ENCODE measurements around the gene COL4A2.

The COL4A2 gene

DNA sequence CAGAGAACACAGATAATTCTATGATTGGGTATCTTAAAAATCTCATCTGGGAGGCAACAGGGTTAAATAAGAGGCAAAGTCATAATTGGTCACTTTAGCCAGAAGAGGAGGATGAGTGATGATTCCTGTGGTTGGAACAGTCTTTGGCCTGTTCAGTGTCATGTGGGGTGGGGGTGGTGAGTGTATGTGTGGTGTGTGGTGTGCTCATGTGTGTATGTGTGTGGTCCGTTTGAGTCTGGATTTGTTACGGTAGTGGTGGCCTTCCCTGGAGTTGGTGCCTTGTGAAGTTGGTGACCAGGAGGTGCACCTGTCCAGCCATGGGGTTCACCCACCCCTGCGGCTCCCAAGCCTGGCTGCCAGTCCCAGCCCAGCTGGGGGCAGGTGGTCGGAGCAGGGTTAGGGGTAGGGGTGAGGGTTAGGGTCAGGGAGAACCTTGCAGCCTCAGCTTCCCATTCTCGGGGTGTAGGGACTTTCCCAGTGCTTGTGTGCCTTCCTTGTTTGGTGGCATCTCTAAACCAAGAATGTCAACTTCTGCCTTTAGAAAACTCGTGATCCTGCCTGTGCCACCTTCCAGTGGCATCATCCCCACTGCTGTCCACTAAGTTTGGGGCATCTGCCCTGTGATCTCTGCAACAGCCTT is 156.9 kb downstream of the COL4A2 start:
- DNase-seq = no peak

DNA sequence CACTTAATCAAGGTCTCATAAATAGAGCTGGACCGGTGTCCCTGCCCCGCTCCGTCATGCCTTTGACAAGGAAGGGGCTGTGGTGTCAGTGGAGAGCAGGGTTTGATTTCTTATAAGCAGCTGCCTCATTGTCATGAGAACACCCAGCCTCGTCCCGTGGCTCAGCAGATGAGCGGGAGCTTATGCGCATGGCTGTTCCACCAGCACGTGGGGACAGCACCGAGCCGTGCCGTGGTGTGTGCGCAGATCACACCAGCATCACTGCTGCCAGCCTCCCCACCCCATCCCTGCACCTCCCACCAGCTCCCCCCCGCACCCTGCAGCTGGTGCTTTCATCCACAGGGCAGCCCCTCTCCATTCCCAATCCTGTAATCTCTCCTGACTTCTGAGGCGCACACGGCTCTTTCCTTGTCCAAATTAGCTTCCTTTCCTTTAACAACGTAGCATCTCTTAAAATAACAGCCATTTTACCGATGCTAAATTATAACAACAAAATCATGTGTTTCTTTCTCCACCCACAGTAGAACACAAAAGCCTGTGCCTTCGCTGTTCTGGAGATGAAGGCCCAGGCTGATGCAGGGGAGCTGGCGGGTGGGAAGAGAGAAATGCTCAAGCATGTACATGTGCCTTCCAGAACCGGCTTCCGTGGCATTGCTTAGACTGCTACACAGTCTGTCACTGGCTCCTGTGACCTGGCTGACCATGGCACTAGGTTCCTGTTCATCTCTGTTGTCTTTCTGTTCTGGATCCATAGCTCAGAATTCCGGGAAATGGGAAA is 157.7 kb downstream of the COL4A2 start:
- no peak for DNase-seq

DNA sequence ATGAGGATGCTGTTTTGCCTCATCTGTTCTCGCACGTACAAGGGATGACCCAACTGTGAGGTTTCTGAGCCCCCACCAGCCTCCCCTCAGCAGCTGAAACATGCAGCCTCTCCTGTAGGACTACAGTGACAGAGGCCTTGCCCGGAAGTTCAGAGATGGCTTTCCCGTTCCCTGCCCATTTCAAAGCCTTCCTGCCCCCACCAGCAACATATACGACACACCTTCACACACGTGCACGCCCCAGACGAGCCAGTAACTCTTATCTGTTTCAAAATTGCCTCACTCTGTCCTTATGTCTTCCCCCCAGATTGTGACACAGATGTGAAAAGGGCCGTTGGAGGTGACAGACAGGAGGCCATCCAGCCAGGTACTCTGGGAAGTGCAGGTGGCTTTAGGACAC is 158.6 kb downstream of the COL4A2 start:
- no peak for DNase-seq

DNA sequence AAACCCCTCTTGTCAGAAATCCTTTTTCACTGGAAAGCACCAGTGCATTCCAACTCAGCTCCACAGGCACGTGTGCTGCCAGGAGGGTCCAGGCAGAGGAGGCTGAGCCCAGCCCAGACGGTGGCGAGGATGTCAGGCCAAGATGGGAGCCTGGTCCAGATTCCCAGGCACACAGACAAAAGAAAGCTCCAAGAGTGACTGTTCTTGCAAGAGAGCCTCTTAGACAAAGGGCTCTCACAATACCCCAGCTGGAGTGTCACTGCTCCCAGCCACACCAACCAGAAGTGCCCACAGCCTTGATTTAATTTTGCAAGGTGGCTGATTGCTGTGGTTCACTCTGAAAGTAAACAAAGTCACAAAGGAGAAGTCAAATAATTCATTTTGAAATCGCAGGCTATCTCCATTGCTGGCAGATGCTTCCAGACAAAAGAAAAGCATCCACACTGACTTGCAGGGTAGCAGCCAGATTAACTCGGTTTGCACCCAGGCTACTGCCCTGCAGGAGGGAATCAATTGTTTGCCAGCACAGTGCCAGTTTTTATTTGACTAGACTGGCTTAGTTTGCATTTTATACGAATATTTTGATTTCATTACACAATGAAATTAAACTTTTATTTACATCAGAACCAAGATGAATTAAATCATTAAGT is 159.3 kb downstream of the COL4A2 start:
- no peak for DNase-seq

DNA sequence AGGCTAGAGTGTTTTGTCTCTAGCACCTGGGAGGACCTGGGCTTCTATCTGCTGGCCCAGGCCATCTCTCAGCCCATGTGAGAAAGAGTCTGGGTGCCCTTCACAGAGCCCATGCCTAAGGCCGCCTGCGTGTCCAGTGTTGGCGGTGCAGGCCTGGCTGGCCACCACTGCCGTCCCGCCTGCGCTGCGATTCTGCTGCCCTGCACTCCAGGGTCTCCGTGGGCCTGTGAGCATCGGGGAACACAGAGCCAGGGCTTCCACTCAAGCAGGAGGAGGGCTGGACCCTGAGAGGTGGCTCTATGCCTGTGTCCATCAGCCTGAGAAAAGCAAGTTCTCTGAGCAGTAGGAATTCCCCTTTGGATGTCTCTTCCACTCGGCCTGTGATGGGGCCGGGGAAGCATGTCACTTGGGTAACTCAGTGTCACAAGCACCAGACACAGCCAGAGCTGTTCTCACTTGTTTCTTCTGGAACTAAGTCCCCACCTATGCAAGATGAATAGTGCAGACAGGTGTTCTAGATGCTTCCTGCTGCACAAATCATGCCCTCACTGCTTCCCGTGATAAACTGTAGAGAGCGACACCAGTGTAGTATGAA is 160.5 kb downstream of the COL4A2 start:
- DNase-seq = no peak

DNA sequence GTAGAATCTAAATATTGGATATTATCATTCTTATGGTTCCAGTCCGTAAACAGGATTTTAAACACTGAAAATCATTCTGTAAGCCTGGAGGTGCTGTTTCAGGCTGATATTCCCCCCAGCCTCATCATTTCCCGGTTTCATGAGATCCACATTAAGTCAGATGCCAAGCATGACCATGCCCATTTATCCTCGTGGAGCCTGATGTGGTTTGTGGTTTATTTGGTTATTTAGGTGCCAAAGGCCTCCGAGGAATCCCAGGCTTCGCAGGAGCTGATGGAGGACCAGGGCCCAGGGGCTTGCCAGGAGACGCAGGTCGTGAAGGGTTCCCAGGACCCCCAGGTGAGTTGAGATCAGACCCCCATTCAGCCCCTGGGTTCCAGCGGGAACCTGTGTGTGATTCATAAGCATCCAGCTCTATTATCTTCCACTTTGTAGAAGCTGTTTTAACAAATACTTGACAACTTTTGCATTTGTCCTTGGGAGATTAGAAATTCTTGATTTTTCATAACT is 162.0 kb downstream of the COL4A2 start:
- DNase-seq = no peak

DNA sequence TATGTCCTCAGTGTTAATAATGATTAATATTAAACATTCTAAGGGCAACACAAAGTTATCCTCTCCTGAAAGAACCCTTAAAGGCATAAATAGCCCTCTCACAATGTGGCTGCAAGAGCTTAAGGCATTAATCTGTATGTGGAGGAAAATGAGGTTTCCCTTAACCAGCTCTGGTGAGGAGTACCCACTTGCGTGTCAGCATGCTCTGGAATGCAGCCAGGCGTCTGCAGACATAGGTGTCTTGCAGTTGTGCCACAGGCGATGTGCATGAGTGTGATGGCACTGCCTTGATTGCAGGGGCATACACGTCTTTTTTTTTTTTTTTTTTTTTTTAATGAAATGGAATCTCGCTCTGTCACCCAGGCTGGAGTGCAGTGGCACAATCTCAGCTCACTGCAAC is 162.5 kb downstream of the COL4A2 start:
- no peak for DNase-seq

DNA sequence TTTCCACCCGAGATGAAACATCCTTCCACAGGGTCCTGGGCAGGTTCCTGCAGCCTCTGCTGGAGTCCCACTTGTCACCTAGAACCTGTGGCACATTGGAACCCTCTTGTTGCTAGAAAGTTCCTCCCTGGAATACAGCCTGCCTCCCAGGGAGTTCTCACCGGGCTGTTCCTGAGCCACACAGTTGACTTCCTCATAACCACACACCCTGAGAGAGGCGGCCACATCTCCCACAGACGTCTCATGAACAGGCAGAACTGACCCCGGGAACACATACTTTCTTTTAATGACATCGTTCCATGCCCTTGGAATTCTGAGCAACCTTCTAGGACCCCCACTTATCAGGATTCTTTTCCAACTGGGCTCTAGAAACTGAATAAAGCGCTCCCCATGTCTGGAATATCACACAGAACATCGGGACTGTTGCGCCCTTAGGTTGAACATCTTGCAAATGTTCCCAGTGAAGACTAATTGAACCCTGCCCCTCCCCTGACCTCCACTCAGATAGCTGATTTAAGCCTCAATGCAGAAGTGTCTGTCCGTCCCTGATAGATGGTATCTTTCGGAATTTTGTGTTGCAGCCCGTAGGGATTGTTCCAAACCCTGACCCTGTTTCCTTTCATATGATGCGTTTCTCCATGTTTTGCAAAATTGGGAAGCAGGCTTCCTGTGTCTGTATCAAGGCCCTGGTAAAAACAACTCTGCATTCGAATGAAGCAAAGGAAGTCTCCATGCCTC is 163.4 kb downstream of the COL4A2 start:
- no peak for DNase-seq

DNA sequence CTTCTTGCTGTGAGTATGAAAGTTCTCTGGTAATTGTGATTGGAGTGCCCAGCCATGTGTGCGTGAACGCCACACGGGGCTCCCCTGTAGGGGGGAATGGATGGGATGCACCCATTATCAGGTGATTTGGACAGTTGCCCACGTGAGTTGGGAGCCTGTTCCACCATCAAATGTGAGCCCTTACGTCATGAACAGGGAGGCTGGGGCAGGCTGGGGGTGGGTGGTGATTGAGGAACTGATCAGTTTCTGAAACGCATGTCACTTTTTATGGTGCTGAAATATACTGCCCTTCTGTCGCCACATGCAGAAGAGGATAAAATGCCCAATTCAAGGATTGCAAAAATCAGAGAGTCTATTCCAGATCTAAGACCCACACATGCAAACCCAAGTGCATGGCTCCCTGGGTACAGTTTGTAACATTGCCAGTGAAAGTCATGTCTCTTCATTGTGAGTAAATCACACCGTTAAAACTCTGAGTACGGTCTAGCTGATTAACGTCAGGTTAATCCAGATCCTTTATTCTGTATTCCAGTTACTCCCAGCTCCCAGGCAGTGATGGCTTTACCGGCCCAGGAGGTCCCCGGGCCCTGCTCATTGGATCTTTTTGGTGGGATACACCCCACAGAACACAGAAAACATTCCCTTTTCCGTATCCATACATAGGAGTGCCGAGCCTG is 164.2 kb downstream of the COL4A2 start:
- DNase-seq = no peak

DNA sequence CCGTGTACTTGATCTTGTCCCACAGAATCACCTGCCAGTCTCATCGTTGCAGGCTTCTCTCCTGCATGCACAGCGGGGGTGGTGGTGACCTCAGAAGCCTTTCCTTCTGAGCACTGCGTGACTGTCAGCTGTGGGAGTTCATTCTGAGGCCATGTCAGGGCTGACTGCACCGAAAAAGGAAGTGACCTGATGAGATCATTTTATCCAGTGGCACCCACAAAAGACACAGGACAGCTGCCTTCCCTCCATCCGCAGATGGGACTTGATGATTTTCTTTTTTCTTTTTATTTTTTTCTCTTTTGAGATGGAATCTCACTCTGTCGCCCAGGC is 164.7 kb downstream of the COL4A2 start:
- no peak for DNase-seq

DNA sequence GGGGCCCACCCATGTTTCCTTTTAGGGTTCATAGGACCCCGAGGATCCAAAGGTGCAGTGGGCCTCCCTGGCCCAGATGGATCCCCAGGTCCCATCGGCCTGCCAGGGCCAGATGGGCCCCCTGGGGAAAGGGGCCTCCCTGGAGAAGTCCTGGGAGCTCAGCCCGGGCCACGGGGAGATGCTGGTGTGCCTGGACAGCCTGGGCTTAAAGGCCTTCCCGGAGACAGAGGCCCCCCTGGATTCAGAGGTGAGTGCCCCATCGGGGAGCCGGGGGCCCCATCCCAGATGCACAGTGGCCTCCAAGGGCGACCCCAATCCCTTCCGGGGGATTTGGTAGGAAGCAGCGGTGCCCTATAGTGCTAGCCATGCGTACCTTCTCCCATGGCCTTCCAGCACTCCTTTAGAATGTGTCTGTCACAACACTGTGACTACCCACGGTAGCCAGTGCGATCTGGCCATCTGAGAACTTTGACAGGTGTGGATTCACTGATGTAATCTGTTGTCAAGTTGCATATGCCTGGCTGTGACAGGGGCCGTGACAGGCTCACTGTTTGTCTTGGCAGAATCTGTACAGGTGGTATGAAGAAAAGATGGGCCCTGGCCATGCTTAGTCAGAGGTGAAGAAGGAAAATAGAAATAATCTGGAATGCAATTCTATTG is 165.9 kb downstream of the COL4A2 start:
- DNase-seq = no peak

DNA sequence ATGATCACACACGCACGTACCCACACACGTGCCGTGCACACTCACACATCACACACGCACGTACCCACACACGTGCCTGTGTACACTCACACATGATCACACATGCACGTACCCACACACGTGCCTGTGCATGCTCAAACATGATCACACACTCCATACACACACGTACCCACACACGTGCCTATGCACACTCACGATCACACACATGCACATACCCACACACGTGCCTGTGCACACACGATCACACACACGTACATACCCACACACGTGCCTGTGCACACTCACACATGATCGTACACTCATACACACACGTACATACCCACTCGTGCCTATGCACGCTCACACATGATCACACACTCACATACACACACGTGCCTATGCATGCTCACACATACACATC is 167.6 kb downstream of the COL4A2 start:
- no peak for DNase-seq

DNA sequence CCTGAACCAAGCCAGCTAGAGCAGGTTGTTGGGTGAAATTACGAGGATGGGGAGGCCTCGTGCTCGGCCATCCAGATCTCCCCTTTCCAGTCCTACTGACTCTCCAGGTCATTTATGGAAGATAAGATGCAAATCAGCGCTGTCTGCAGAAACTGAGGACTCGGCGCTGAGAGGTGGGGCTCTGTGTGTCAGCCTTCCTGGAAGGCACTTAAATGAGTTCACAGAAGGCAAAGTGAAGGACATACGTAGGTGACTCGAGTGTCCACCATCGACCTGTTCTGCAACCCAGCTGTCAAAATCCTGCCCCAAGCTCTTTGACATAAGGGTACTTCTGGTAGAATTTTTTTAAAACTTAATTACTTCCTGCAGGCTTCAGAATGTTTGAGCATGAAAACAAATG is 168.0 kb downstream of the COL4A2 start:
- no peak for DNase-seq

DNA sequence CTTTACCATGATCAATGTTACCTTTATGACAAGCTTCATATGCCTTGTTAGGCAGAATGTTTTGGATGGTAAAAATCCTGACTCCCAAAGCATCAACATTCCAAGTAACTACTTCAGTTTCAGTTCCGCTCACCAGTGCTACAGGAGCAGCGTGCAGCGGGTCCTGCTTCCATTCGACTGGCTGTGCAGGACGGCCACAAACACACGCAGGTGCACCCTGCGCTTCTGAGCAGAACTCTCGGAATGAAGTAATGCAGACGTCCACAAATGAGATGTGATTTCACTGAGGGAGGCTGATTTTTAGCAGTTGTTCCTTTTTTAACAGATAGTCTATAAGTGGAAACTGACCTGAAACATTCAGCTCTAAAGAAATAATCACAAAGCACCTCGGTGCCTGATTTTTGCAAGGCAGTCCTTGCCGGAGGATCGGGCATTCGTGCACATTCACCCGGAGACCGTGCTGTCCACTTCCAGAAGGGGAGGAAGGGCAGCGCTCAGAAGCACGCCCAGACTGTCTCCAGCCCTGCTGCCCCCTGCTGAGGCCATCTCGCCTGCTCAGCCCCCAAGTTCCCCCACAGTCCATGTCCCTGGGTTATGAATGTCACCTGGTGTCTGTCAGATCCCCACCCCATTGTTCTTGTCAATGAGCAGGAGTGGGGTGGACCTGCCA is 168.6 kb downstream of the COL4A2 start:
- no peak for DNase-seq

DNA sequence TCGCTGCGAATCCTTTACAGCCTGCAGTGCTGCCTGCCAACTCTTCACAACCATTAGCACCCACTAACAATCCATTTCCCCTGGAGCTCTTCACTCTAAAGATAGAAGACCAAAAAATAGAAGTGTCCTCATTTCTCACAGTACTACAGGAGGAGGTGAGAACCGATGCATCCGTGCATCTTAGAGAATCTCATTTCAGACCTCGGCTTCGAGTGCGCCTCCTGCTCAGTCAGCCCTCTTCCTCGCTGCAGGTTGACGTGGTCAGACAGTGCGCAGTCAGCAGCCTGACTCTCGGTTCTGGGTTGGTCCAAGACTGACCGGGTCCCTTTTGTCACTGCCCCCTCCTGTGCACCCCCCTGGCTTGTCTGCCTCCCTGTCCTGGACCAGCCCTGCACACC is 169.1 kb downstream of the COL4A2 start:
- no peak for DNase-seq

DNA sequence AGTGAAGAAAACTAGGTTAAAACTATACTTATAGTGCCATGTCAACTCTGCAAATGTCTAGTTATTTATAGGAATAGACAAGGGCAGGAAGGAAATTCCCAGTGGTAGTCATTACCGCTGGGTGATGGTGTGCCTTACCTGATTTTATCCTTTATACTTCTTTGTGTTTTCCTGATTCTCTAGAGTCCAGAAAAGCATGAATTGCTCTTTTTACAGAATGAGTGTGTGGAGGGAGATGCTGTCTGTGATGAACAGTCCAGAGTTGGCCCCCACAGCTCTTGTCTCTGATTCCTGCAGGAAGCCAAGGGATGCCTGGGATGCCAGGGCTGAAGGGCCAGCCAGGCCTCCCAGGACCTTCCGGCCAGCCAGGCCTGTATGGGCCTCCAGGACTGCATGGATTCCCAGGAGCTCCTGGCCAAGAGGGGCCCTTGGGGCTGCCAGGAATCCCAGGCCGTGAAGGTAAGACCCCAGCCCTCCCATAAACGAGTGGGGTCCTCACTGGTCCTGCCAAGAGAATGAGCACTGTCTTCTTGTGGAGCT is 170.7 kb downstream of the COL4A2 start:
- no peak for DNase-seq

DNA sequence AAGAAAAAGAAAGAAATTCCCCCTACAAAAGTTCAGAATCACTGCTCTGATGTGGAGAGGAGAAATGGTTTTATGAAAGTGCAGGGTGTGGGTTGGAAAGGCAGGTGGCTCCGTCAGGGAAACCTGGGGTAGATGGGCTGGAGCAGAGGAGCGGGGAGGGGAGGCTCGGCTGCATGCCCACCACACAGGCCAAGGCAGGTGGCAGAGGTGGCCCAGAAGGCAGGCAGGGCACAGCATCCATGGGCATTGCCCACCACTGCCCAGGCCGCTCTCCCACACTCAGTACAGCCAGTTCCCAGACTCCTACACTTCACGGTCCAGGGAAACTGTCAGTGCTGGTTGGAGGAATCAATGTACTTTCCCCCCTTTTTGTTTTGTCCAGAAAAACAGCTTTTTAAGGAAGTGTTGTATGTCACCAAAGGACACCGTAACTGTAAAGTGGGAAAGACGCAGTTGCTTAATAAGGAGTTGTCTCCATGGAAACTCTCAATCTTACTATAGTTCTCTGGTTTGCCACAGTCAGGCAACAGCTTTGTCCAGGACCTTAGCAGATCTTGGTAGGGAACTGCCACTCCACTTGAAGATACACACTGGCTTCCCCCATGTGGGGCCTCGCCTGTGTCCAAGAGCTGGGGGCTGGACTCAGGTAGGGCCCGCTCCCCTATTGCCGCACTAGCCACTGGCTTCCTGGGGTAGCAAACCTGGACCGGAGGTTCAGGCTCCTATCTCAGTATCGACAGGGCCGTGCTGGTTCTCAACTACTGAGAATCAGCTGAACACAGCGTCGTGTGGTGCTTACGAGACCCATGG is 171.5 kb downstream of the COL4A2 start:
- no peak for DNase-seq

DNA sequence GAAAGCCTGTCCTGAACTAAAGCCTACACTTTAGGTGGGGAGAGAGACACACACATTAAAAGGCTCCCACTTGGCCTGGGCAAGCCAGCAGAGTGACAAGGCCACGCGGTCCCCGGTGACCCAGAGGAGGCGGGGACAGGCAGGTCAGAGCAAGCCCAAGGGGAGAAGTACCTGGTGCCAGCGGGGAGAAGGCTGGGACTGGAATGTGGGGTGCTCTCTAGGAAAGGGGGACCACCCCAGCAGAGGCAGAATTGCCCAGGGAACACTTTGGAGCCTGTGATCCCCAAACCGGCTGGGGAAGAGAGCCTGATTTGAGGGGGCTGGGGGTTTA is 172.1 kb downstream of the COL4A2 start:
- DNase-seq = no peak

DNA sequence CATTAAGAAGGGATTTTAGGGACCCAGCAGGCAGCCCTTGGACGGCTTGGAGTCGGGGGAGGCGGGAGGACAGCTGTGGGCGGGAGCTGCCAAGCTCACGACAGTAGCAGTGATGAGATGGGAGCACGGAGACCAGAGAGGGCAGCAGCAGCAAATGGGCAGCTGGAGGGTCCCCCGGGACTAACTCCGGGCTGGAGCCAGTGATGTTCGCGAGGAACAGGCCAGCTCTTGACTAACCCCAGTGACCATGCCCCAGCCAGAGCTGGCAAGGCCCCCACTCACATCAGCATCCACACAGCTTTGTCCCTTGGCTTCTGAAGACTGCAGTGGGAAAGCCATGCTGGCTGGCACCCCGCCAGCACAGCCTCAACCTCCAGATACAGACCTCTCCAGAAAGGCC is 172.6 kb downstream of the COL4A2 start:
- DNase-seq = no peak

DNA sequence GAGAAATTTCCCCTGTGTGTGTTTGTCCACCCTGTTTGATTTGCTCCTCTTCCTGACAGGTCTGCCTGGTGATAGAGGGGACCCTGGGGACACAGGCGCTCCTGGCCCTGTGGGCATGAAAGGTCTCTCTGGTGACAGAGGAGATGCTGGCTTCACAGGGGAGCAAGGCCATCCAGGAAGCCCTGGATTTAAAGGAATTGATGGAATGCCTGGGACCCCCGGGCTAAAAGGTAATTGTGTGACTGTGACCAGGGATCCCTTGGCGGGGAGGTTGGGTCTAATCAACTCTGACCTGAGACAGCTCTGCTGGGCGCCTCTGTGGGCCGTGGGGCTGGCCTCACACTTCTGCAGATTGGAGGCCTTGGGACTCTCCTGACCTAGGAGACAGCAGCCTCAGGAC is 173.1 kb downstream of the COL4A2 start:
- no peak for DNase-seq

Data from activated CD4-positive, alpha-beta T cell treated with anti-CD3 and anti-CD28 coated beads, Interleukin-2, amount 50 U/mL, for 4 hours (primary cell).